SH-SY5Y (cell line): ENCODE measurements around the gene GRAMD2A.

ENCODE experiments used
- GATA2 ChIP-seq: IDR thresholded peaks from 2 replicates; pipeline ENCODE4 v1.6.1; 2011; ENCODE audit warnings: mild to moderate bottlenecking, low read depth, low read length
- GATA3 ChIP-seq: IDR thresholded peaks from 2 replicates; pipeline ENCODE4 v1.6.1; 2011; ENCODE audit warnings: low read depth, mild to moderate bottlenecking, low read length, moderate library complexity

The GRAMD2A gene

DNA sequence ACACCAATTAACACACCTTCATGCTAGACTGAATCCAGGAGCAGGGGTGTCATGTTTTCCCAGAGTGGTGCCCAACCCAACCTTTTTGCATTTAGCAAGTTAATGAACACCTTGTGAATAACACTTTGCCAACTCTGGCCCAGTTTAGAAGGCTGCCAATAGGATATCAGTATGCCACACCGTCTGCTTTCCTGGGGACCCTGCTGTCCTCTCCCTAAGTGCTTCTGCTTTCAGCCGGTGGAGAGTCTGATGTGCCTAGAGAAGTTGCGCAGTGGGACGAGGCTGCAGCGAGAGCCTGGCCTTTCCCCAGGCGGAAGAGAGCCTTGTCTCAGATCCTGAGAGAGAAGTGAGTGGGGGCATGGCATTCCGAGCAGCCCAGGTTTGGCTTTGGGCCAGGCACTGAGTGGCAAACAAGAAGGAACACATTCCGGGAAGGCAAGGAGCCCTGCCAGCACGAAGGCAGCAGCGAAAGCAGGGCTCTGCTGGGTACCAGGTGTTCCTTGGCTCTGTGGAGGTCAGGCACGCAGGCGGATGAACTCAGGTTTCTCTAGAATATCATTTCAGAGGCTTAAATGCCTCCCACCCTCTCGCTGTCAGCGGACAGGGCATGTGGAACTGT lies 42.5 kb downstream of the GRAMD2A start:
- no peak for TF ChIP-seq GATA3
- TF ChIP-seq GATA2 = no peak

DNA sequence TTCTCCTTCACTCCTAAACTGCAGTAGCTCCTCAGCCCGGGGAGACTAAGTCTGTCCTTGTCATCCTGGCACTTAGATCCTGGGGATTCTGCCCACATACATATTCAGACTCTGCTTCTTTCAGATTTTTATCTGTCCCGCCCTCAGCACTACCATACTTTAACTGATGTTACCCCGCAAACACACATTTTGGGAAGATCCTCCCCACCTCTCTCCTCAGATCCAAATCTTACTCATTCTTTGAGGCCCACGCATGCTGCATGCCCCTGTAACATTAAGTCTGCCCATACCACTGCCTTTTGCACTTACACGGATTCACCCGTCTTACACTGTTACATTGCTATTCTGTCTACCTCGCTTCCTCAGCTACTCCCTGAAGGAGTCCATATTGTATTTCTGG lies 43.3 kb downstream of the GRAMD2A start:
- no peak for TF ChIP-seq GATA2
- TF ChIP-seq GATA3 = no peak

DNA sequence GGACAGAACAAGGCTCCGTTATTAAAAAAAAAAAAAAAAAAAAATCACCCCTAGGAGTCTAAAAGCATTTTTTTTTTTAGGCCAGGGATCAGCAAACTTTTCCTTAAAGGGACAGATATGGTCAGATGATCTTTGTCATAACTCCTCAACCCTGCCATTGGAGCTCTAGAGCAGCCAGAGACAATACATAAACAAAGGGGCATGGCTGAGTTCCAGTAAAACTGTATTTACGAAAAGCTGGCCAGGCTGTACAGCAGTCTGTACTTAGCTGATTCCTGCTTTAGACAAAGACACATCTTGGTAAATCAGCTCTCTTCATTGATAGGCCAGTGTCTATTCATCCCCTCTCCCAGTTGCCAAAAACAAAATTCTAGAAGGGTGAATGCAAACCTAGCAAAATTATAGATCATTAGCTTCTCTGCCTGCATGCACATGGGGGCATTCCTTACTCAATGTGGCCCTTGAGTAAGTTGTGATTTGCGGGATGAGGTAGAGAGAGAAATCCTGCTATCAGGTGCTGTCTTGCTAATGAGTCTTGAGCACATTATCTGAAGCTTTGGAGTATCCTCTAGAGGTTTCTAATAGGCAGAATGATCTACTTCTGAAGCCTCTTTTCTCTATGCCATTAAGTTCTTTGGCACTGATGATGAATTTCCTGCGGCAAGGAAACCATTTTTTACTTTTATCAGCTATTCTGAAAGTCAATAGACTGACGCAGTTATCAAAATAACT lies 44.2 kb downstream of the GRAMD2A start:
- TF ChIP-seq GATA2 (no peak), GATA3 (no peak)

GRCh38 chr15:72147418-72147817 lies 50.2 kb downstream of the GRAMD2A start:
- TF ChIP-seq GATA2 (no peak), GATA3 (no peak)

DNA sequence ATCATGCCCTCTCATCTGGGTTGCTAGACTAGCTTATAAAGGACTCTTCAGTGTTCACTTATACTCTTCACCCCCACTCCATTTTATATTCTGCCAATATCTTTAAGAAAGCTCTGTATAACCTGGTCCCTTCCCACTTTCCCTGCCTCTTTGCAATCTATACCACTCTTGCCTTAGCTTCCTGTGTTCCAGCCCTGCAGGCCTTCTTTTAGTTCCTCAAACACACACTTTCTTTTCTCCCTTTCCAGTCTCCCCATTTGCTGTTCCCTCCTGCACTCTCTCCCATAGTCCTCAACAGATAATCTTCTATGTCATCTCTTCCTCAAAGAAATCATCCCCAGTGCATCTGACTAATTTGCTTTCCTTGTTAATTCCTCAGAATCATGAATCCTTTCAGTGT lies 50.7 kb downstream of the GRAMD2A start:
- no peak for TF ChIP-seq GATA3
- TF ChIP-seq GATA2 = no peak

DNA sequence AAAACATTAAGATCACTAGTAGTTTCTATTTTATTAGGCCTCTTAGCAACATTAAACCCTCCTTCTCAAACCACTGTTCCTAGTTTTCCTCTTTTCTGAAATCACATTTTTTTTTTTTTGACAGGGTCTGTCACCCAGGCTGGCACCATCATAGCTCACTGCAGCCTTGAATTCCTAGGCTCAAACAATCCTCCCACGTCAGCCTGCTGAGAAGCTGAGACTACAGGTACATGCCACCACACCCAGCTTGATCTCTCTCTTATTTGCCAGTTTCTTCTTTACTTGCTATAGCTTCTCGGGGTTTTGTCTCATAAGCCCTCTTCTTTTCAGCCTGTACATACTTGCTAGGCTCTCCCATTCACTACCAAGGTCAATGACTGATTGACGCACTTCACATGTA lies 51.4 kb downstream of the GRAMD2A start:
- no peak for TF ChIP-seq GATA2
- no peak for TF ChIP-seq GATA3

- TF ChIP-seq GATA3 = no peak
- TF ChIP-seq GATA2 = no peak
These were observed 56.2 kb downstream of the GRAMD2A start for GRCh38 chr15:72141171-72142084.

GRCh38 chr15:72140088-72140487 lies 57.5 kb downstream of the GRAMD2A start:
- no peak for TF ChIP-seq GATA2
- TF ChIP-seq GATA3 = no peak

- TF ChIP-seq GATA3 (no peak), GATA2 (no peak)
These were observed 57.9 kb downstream of the GRAMD2A start for GRCh38 chr15:72139667-72140066.

GRCh38 chr15:72136170-72137051 lies 61.2 kb downstream of the GRAMD2A start:
- TF ChIP-seq GATA3 (no peak), GATA2 (no peak)

GRCh38 chr15:72135719-72136118 lies 61.9 kb downstream of the GRAMD2A start:
- TF ChIP-seq GATA3 (no peak), GATA2 (no peak)

GRCh38 chr15:72133211-72133610 lies 64.4 kb downstream of the GRAMD2A start:
- no peak for TF ChIP-seq GATA3
- no peak for TF ChIP-seq GATA2

DNA sequence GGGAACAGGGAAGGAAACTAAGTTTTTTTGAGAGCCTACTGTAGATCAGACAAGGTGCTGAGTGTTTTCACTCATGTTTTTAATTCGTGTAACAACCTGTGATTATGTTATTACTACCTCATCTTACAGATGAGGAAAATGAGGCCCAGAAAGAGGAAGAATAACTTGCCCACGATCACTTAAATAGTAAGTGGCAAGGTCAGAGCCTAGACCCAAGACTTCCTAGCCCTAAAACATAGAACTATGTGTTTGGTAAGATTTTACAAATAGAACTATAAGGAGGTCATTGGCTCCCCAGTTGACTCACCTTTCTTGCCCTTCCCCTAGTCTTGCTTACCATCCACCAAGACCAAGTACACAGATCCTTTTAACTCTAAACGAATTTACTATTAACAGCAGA lies 65.7 kb downstream of the GRAMD2A start:
- TF ChIP-seq GATA3 (no peak), GATA2 (no peak)

DNA sequence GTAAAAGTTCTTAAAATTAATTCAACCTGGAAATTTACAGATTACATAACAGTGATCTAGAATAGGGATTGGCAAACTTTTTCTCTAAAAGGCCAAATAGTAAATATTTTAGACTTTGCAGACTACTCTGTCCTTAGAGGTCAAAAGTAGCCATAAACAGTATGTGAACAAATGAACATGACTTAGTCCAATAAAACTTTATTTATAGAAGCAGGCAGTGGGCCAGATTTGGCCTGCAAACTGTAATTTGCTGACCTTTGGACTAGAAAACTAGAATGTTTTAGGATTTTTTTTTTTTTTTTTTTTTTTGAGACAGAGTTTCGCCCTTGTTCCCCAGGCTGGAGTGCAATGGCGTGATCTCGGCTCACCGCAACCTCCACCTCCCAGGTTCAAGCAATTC lies 67.3 kb downstream of the GRAMD2A start:
- no peak for TF ChIP-seq GATA3
- no peak for TF ChIP-seq GATA2

- TF ChIP-seq GATA2 = no peak
- TF ChIP-seq GATA3 = no peak
These were observed 69.2 kb downstream of the GRAMD2A start for GRCh38 chr15:72128359-72128758.
